T-helper 22 cell (primary cell): Measurements from ENCODE around the gene CSTF2T.
"Not testable (repeated sequence)": the region's sequence is repeated elsewhere in the genome, so short reads cannot be mapped to it uniquely, and the experiment has no call there.

Source experiments
- DNase-seq: peaks from one replicate; pipeline ENCODE4 v3.0.0-alpha.2; 2020; ENCODE audit warnings: low read depth

The CSTF2T gene

GRCh38 chr10:51698473-51699063 lies 827 bp downstream of the CSTF2T start:
- no peak for DNase-seq

GRCh38 chr10:51696251-51696650 lies 3.1 kb downstream of the CSTF2T start:
- no peak for DNase-seq

- DNase-seq = no peak
These were observed 5.2 kb downstream of the CSTF2T start for GRCh38 chr10:51694086-51694768.

- DNase-seq = no peak
These were observed 8.3 kb downstream of the CSTF2T start for GRCh38 chr10:51691135-51691534.

GRCh38 chr10:51689536-51689935 lies 9.9 kb downstream of the CSTF2T start:
- DNase-seq = no peak

- not testable (repeated sequence) for DNase-seq
These were observed 10.6 kb downstream of the CSTF2T start for GRCh38 chr10:51688826-51689225.

GRCh38 chr10:51687296-51687695 lies 12.1 kb downstream of the CSTF2T start:
- DNase-seq = no peak

- DNase-seq = no peak
These were observed 13.6 kb downstream of the CSTF2T start for GRCh38 chr10:51685768-51686167.

- no peak for DNase-seq
These were observed 16.2 kb downstream of the CSTF2T start for GRCh38 chr10:51683031-51683691.

- DNase-seq = no peak
These were observed 19.6 kb downstream of the CSTF2T start for GRCh38 chr10:51679841-51680240.

GRCh38 chr10:51675088-51675487 lies 24.3 kb downstream of the CSTF2T start:
- no peak for DNase-seq

- DNase-seq = no peak
These were observed 27.3 kb downstream of the CSTF2T start for GRCh38 chr10:51672039-51672535.

- no peak for DNase-seq
These were observed 30.4 kb downstream of the CSTF2T start for GRCh38 chr10:51669041-51669440.

- no peak for DNase-seq
These were observed 31.1 kb downstream of the CSTF2T start for GRCh38 chr10:51668336-51668689.

GRCh38 chr10:51667678-51668335 lies 31.6 kb downstream of the CSTF2T start:
- DNase-seq = no peak

GRCh38 chr10:51666456-51666855 lies 32.9 kb downstream of the CSTF2T start:
- DNase-seq = no peak

- DNase-seq = no peak
These were observed 36.3 kb downstream of the CSTF2T start for GRCh38 chr10:51663086-51663485.

- no peak for DNase-seq
These were observed 40.1 kb downstream of the CSTF2T start for GRCh38 chr10:51659344-51659743.

- no peak for DNase-seq
These were observed 41.4 kb downstream of the CSTF2T start for GRCh38 chr10:51658000-51658399.

- no peak for DNase-seq
These were observed 42.9 kb downstream of the CSTF2T start for GRCh38 chr10:51656503-51656902.

GRCh38 chr10:51654918-51655317 lies 44.5 kb downstream of the CSTF2T start:
- DNase-seq = no peak

GRCh38 chr10:51653025-51653424 lies 46.4 kb downstream of the CSTF2T start:
- DNase-seq = no peak

- DNase-seq = no peak
These were observed 48.3 kb downstream of the CSTF2T start for GRCh38 chr10:51651063-51651462.
